GM18519 (cell line): Measurements from ENCODE around the gene JARID2.

Experiments
- ATAC-seq: cut with Tn5 transposase; IDR thresholded peaks from one replicate; pipeline ENCODE4 v1.9.1; 2021; ENCODE audit warnings: mild to moderate bottlenecking, moderate library complexity; ENCODE audit not compliant: unreplicated experiment, low FRiP score

Gene JARID2

DNA sequence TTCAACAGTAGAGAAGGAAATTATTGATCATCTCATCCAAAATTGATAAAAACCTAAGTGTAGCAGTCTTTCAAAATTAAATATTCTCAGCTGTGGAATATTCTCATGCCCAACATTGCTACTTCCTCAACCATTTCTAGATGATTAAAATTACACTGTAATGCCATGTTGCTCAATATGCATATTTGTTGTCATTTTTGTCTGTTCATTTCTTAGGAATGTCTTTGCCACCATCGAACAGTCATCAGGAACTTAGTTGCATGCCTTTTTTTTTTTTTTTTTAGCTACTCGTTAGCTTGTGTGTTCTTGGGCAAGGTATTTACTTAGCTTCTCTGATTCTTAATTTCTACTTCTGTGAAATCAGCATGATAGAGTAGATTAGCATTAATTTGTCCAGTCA, 228.3 kb downstream of the JARID2 start:
- no peak for ATAC-seq

GRCh38 chr6:15475261-15475660, 229.4 kb downstream of the JARID2 start:
- ATAC-seq, result no peak

- ATAC-seq, result no peak
These were observed 230.0 kb downstream of the JARID2 start for GRCh38 chr6:15475872-15476271.

- no peak for ATAC-seq
These were observed 230.9 kb downstream of the JARID2 start for GRCh38 chr6:15476631-15477380.

- ATAC-seq, result no peak
These were observed 231.9 kb downstream of the JARID2 start for GRCh38 chr6:15477746-15478145.

GRCh38 chr6:15479761-15480160, 233.9 kb downstream of the JARID2 start:
- ATAC-seq, result no peak

DNA sequence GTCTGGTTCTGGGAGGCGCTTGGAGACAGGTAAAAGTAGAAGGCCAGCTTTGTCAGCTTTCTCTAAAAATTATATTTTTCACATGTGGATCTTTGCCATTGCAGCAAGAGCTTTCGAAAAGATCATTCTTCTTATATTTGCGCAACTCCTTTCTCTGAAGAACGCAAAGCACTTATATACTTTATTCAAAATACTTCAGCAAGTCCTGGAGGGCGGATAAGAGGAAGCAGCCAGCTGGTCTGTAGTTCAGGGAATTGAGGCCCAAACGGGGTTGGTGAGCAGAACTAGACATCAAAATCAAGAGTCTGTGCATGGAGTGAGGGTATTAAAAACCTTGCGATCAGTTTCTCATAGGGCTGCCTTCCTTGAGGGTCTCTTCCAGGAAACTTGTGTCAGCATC, 234.7 kb downstream of the JARID2 start:
- ATAC-seq, result no peak

DNA sequence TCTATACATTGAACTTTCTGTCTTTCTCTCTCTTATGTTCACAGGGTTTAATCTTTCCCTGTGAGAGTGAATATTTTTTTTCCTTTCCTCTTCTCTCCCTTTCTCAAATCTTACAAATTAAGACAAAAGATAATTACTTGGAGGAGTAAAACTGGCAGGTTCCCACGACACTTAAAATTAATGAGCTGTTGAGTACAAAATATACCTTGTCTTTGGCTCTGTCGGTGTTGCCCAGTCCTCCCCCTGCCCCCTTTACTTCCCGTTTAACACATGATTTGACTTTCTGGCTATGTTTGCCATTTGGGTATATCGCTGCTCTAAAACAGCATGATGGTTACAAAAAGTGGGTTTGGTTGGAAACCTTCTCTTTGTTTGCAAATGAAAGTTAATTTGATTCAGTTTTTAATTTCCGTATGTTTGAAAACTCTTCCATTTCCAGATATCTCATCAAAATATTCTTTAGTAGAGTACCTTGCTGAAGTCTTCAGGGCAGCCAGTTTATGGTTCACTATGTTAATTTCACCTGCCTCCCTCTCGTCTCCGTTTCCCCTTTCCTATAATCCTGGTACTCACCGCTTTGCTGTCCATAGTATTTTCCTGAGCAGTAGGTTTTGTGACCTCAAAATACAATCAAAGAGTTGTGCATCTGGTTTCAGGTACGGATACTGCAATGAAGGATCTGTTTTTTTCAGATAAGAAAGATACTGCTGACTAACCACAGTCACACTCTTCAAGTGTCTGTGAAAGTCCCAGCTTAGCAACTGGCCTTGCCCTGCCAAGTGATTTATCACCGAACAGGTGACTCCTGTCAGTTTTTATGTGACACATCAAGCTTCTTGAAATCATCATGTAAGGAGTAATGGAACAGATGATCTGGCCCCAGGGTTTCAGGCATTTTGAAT, 235.8 kb downstream of the JARID2 start:
- no peak for ATAC-seq

GRCh38 chr6:15483060-15483459, 237.2 kb downstream of the JARID2 start:
- no peak for ATAC-seq

DNA sequence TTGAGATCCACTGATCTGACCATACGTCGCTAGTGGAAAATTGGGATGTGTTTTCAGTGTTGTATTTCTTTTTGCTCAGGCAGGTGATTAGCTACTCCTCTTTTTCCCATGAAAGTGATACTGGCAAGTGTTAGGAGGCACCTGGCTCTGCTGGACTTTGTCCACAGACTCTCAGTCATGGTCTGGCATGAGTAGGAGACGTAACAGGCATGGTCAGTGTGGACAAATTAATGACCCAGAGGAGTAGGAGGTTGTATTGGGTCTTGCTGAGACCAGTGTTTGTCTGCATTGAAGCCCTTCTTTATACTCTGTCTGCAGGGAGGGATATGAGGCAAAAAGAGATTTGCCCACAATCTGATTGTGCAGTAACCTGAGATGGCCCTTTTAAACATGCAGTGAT, 238.3 kb downstream of the JARID2 start:
- ATAC-seq, result no peak

GRCh38 chr6:15484821-15485220, 239.0 kb downstream of the JARID2 start:
- no peak for ATAC-seq

DNA sequence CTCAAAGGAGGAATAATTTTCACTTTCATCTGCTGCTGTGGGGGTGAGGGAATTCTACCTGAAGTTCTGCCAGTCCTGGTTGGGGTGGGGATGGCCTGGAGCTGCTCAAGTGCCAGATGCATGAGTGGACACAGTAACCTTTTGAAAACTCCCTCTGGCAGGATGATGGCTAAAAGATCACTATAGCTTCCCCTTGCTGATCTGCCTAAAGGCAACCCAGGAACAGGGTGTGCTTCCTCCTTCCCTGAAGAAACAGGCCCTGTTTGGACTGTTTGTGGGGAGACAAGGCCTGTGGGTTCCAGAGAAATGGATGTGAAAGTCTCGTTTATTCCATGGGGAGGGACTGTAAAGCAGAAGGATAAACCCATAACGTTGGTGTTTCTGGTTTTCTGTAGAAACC, 240.1 kb downstream of the JARID2 start:
- ATAC-seq, result no peak

GRCh38 chr6:15487262-15487661, 241.4 kb downstream of the JARID2 start:
- ATAC-seq, result no peak

- ATAC-seq, result no peak
These were observed 243.5 kb downstream of the JARID2 start for GRCh38 chr6:15489261-15489962.

DNA sequence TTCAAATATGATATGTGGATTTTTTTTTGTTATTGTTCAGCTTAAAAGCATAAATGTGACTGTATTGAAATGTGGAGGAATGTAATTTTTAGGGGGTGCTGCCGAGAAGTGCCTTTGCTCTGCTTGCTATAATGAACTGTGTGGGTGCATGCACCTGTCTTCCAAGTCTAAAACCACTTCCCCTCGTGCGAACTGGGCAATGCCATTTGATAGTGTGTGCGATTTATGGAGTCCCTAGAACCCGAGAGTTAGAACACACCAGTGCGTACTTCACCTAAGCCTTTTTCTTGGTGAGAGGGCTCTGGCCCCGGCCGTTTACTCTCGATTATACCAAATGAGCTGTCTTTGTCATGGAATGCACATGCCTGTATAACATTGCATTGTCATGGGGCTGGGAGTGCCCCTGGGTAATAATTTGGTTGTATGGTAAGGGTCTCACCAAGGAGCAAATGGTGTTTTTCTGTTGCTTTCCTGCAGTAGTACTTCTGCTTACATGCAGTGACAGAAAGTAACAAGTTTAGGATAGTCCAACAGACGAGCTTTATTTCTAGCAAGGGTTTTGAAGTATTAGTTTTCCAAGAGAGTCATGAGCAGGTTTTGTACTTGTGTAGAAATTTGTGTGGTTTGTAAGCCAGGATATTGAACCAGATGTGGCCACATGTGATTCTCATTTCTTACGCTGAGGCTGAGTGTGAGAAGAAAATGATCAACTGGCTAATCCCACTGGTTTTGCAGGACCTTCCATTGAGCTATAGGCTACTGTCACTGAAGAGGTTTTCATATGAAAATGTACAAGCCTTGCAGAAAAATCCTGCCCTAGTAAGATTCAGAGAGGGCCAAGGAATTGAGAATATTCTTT, 244.6 kb downstream of the JARID2 start:
- no peak for ATAC-seq

DNA sequence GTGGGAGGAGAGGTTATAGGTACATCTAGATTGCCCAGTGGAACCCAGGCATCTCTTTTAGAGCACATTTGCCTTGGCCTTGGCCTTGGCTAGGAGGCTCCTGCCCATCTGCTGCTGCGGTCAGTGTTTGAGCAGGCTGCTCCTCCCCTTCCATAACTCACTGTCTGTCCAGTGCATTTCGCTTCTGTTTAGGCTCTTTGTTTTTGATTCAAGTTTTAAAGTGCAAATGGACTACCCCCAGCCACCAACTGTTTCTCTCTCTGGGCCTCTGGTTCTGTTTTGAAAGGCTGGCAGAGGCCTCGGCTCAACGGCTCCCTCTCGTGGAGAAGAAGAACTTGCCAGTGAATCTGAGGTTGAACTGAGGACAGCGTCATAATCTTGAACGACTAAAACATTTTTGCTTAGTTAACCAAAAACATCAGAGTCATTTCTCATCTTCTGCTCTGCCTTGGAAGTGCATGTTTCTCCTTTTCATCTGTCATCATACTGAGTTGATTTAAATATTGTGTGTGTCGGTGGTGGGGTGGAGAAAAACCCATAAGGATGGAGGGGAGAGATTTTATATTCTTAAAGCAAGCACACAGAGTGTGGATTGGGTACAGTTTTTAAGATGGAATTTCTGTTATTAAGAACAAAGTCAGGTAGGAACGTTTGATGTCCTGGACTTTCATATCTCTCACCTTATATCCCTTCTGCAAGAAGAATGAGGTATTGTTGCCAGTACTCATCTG, 245.6 kb downstream of the JARID2 start:
- ATAC-seq, result no peak

- ATAC-seq, result no peak
These were observed 246.1 kb downstream of the JARID2 start for GRCh38 chr6:15491986-15492269.

- ATAC-seq, result no peak
These were observed 247.7 kb downstream of the JARID2 start for GRCh38 chr6:15493437-15494168.

- no peak for ATAC-seq
These were observed 249.6 kb downstream of the JARID2 start for GRCh38 chr6:15495375-15495901.
